H9 (cell line): ENCODE measurements around the gene DENND6A. TPM values are rescaled to one million over a fixed set of nuclear protein-coding genes. Genes with fewer than 3 reads are reported as not detected.

Experiments
- DNase-seq: peaks from one replicate; pipeline ENCODE4 v3.0.0-alpha.2; 2017
- H2AFZ ChIP-seq: one replicate; pipeline ENCODE4 v1.6.1; 2013; ENCODE audit warnings: mild to moderate bottlenecking, low read length, control low read depth, moderate library complexity
- H2AK5ac ChIP-seq: 2 replicates; pipeline ENCODE4 v1.6.1; 2013; ENCODE audit warnings: low read length, control low read depth, mixed read lengths; ENCODE audit not compliant: insufficient read length
- H2BK120ac ChIP-seq: one replicate; pipeline ENCODE4 v1.6.1; 2013; ENCODE audit warnings: low read depth, mild to moderate bottlenecking, low read length, control low read depth, inconsistent platforms; ENCODE audit not compliant: poor library complexity, severe bottlenecking
- H2BK12ac ChIP-seq: 2 replicates; pipeline ENCODE4 v1.6.1; 2013; ENCODE audit warnings: low read length, control low read depth, mixed read lengths, low read depth; ENCODE audit not compliant: insufficient read length
- H2BK15ac ChIP-seq: 2 replicates; pipeline ENCODE4 v1.6.1; 2013; ENCODE audit warnings: low read depth, low read length, control low read depth
- H2BK20ac ChIP-seq: one replicate; pipeline ENCODE4 v1.6.1; 2013; ENCODE audit warnings: low read depth, mild to moderate bottlenecking, low read length, control low read depth, inconsistent platforms; ENCODE audit not compliant: poor library complexity, severe bottlenecking
- H2BK5ac ChIP-seq: 2 replicates; pipeline ENCODE4 v1.6.1; 2013; ENCODE audit warnings: low read length, control low read depth, mixed read lengths; ENCODE audit not compliant: insufficient read length
- H3K14ac ChIP-seq: 2 replicates; pipeline ENCODE4 v1.6.1; 2013; ENCODE audit warnings: low read length, control low read depth; ENCODE audit not compliant: insufficient read depth
- H3K18ac ChIP-seq: 2 replicates; pipeline ENCODE4 v1.6.1; 2013; ENCODE audit warnings: low read depth, mild to moderate bottlenecking, mixed read lengths, low read length, control low read depth; ENCODE audit not compliant: insufficient read length
- H3K23ac ChIP-seq: 2 replicates; pipeline ENCODE4 v1.6.1; 2013; ENCODE audit warnings: low read length, control low read depth, mixed read lengths, low read depth; ENCODE audit not compliant: insufficient read length
- H3K23me2 ChIP-seq: 2 replicates; pipeline ENCODE4 v1.6.1; 2013; ENCODE audit warnings: low read depth, mild to moderate bottlenecking, mixed read lengths, low read length, control low read depth; ENCODE audit not compliant: insufficient read length, poor library complexity, severe bottlenecking
- H3K27ac ChIP-seq: 2 replicates; pipeline ENCODE4 v1.5.1; 2013; ENCODE audit warnings: low read length, control low read depth, mixed read lengths, low read depth; ENCODE audit not compliant: insufficient read length
- H3K27me3 ChIP-seq: 2 replicates; pipeline ENCODE4 v1.6.1; 2013; ENCODE audit warnings: low read length, control low read depth, inconsistent platforms; ENCODE audit not compliant: insufficient read depth
- H3K4ac ChIP-seq: 2 replicates; pipeline ENCODE4 v1.6.1; 2013; ENCODE audit warnings: low read depth, mild to moderate bottlenecking, control low read depth, inconsistent platforms, low read length, moderate library complexity
- H3K4me1 ChIP-seq: 2 replicates; pipeline ENCODE4 v1.6.1; 2013; ENCODE audit warnings: low read length, control low read depth, inconsistent platforms; ENCODE audit not compliant: insufficient read depth
- H3K4me2 ChIP-seq: 2 replicates; pipeline ENCODE4 v1.6.1; 2013; ENCODE audit warnings: low read length, control low read depth, mixed read lengths; ENCODE audit not compliant: insufficient read length, insufficient read depth
- H3K56ac ChIP-seq: 2 replicates; pipeline ENCODE4 v1.6.1; 2013; ENCODE audit warnings: low read depth, mild to moderate bottlenecking, mixed read lengths, low read length, control low read depth; ENCODE audit not compliant: insufficient read length
- H3K79me1 ChIP-seq: 2 replicates; pipeline ENCODE4 v1.6.1; 2013; ENCODE audit warnings: low read depth, mild to moderate bottlenecking, moderate library complexity, low read length, control low read depth, inconsistent platforms; ENCODE audit not compliant: insufficient read depth, poor library complexity, severe bottlenecking
- H3K79me2 ChIP-seq: 2 replicates; pipeline ENCODE4 v1.6.1; 2013; ENCODE audit warnings: low read length, control low read depth, inconsistent platforms; ENCODE audit not compliant: insufficient read depth
- H3K9ac ChIP-seq: 2 replicates; pipeline ENCODE4 v1.6.1; 2013; ENCODE audit warnings: low read length, control low read depth, mixed read lengths; ENCODE audit not compliant: insufficient read length; ENCODE audit errors: extremely low read depth
- H3K9me3 ChIP-seq: one replicate; pipeline ENCODE4 v1.6.1; 2013; ENCODE audit warnings: low read depth, low read length, inconsistent platforms; ENCODE audit not compliant: control insufficient read depth
- H3T11ph ChIP-seq: one replicate; pipeline ENCODE4 v1.6.1; 2013; ENCODE audit warnings: mild to moderate bottlenecking, low read length, control low read depth, inconsistent platforms
- H4K20me1 ChIP-seq: one replicate; pipeline ENCODE4 v1.6.1; 2013; ENCODE audit not compliant: control insufficient read depth, insufficient read length, insufficient read depth
- H4K5ac ChIP-seq: 2 replicates; pipeline ENCODE4 v1.6.1; 2013; ENCODE audit warnings: low read depth, mild to moderate bottlenecking, mixed read lengths, low read length, control low read depth; ENCODE audit not compliant: insufficient read length
- H4K8ac ChIP-seq: replicated peaks from 2 replicates; pipeline ENCODE4 v1.6.1; 2013; ENCODE audit warnings: low read length, control low read depth, mixed read lengths, low read depth; ENCODE audit not compliant: insufficient read length
- H4K91ac ChIP-seq: 2 replicates; pipeline ENCODE4 v1.6.1; 2013; ENCODE audit warnings: low read depth, mild to moderate bottlenecking, moderate library complexity, mixed read lengths, low read length, control low read depth; ENCODE audit not compliant: insufficient read length
- H3K27ac Mint-ChIP-seq, 3 experiments: 2 replicates in 2 of 3; 3 replicates in 1 of 3; pipeline ENCODE4 v1.8.0; 2020 to 2021; ENCODE audit warnings: mixed read lengths in 3 of 3, mild to moderate bottlenecking in 1 of 3, moderate library complexity in 1 of 3
- H3K27me3 Mint-ChIP-seq: 2 replicates; pipeline ENCODE4 v1.8.0; 2021; ENCODE audit warnings: low read depth, mild to moderate bottlenecking, moderate library complexity, mixed read lengths
- H3K36me3 Mint-ChIP-seq, 3 experiments: 2 replicates in 2 of 3; 3 replicates in 1 of 3; pipeline ENCODE4 v1.8.0; 2020 to 2021; ENCODE audit warnings: low read depth in 3 of 3, mixed read lengths in 3 of 3; ENCODE audit not compliant: insufficient read depth in 1 of 3
- H3K4me1 Mint-ChIP-seq, 2 experiments: 2 replicates each; pipeline ENCODE4 v1.8.0; 2020; ENCODE audit warnings: mixed read lengths in 2 of 2
- H3K4me3 Mint-ChIP-seq, 2 experiments: 2 replicates in 1 of 2; 3 replicates in 1 of 2; pipeline ENCODE4 v1.8.0; 2020 to 2021; ENCODE audit warnings: mild to moderate bottlenecking in 2 of 2, mixed read lengths in 2 of 2, moderate library complexity in 1 of 2
- H3K9me3 Mint-ChIP-seq, 2 experiments: 2 replicates in 1 of 2; 3 replicates in 1 of 2; pipeline ENCODE4 v1.8.0; 2020; ENCODE audit warnings: mild to moderate bottlenecking in 2 of 2, mixed read lengths in 2 of 2, moderate library complexity in 1 of 2
- CTCF ChIP-seq: fragments of 200-600 bp; sonication (generic); conservative IDR thresholded peaks from 3 replicates; pipeline ENCODE4 v1.8.0; 2021; ENCODE audit warnings: antibody characterized with exemption, mild to moderate bottlenecking
- WGBS: extraction: QIAGEN DNeasy Blood & Tissue Kit; methylation state at CpG from one replicate; pipeline ENCODE4 v1.1.7; 2013; ENCODE audit warnings: missing lambda C conversion rate, low lambda C conversion rate, mixed read lengths; ENCODE audit not compliant: insufficient read length; ENCODE audit errors: extremely low coverage; 5-methylcytosine and 5-hydroxymethylcytosine counted together
- total RNA-seq: library from RNA; stranded (reverse); gene quantifications from 2 replicates; pipeline ENCODE4 v1.2.1, GENCODE V29; 2021

DENND6A gene
- total RNA-seq, 1 experiment from 2014 or later: 13.2 TPM

- Histone ChIP-seq H2AFZ (no peak overlapping the region), H3K9ac (no peak overlapping the region), H2BK5ac (no peak overlapping the region), H3K79me2 (no peaks in the 10 kb centered on the region), H4K91ac (no peak overlapping the region), H3K14ac (no peak overlapping the region), H3K18ac (no peak overlapping the region), H3K23me2 (no peaks in the 10 kb centered on the region), H3K27ac (no peak overlapping the region), H3K9me3 (no peaks in the 10 kb centered on the region), H4K5ac (no peak overlapping the region), H3K4me2 (no peak overlapping the region), H3T11ph (no peak overlapping the region), H3K79me1 (no peaks in the 10 kb centered on the region), H2BK20ac (no peak overlapping the region), H4K20me1 (no peaks in the 10 kb centered on the region), H3K23ac (no peak overlapping the region), H2BK12ac (no peak overlapping the region), H3K56ac (no peak overlapping the region), H3K27me3 (no peaks in the 10 kb centered on the region), H4K8ac (no peak overlapping the region), H2AK5ac (no peak overlapping the region), H2BK120ac (no peak overlapping the region), H2BK15ac (no peak overlapping the region), H3K4ac (no peak overlapping the region), H3K4me1 (no peaks in the 10 kb centered on the region)
- no peak for TF ChIP-seq CTCF
- no peak for DNase-seq
- H3K36me3 Mint-ChIP-seq: peaks cover 16 to 47% (median 34%) of the 10 kb centered on the region in 3 experiments
- H3K4me3 Mint-ChIP-seq: no peak overlapping the region
- no CpG with 5 or more reads among the region's 1 CpG for WGBS
- H3K27me3 Mint-ChIP-seq: no peaks in the 10 kb centered on the region
- H3K9me3 Mint-ChIP-seq: peaks cover 6% of the 10 kb centered on the region in 2 experiments; a peak in 4 of 5 replicates
- H3K4me1 Mint-ChIP-seq: peaks cover 4% of the 10 kb centered on the region in 2 experiments
- H3K27ac Mint-ChIP-seq: no peak overlapping the region
Observed at GRCh38 chr3:57654267-57654666, 38.6 kb downstream of the DENND6A start.
